Mesendoderm (in vitro differentiated cells): ENCODE measurements around the gene TM9SF3.

Experiments used
- DNase-seq: peaks from one replicate; pipeline ENCODE4 v3.0.0; 2013
- H2AK5ac ChIP-seq: 2 replicates; pipeline ENCODE4 v1.6.1; 2013; ENCODE audit warnings: low read length, inconsistent platforms
- H2BK120ac ChIP-seq: 2 replicates; pipeline ENCODE4 v1.6.1; 2013; ENCODE audit warnings: low read depth, mild to moderate bottlenecking, low read length, moderate library complexity, mixed read lengths
- H2BK15ac ChIP-seq: replicated peaks from 2 replicates; pipeline ENCODE4 v1.6.1; 2013; ENCODE audit warnings: low read depth, mild to moderate bottlenecking, moderate library complexity
- H2BK5ac ChIP-seq: 2 replicates; pipeline ENCODE4 v1.6.1; 2013; ENCODE audit warnings: low read length, inconsistent platforms
- H3K18ac ChIP-seq: 2 replicates; pipeline ENCODE4 v1.6.1; 2013; ENCODE audit warnings: mild to moderate bottlenecking, low read length, mixed read lengths
- H3K23ac ChIP-seq: one replicate; pipeline ENCODE4 v1.6.1; 2013; ENCODE audit warnings: low read length
- H3K27ac ChIP-seq: 2 replicates; pipeline ENCODE4 v1.5.1; 2013; ENCODE audit warnings: low read depth, mild to moderate bottlenecking, inconsistent platforms, low read length, moderate library complexity
- H3K27me3 ChIP-seq: 2 replicates; pipeline ENCODE4 v1.6.1; 2013; ENCODE audit warnings: low read length, control low read depth, mild to moderate bottlenecking, inconsistent platforms; ENCODE audit not compliant: insufficient read depth, poor library complexity
- H3K36me3 ChIP-seq: 2 replicates; pipeline ENCODE4 v1.6.1; 2013; ENCODE audit warnings: low read length, inconsistent platforms; ENCODE audit not compliant: control insufficient read depth, insufficient read depth
- H3K4ac ChIP-seq: one replicate; pipeline ENCODE4 v1.6.1; 2013; ENCODE audit warnings: low read depth, mild to moderate bottlenecking, low read length, moderate library complexity
- H3K4me1 ChIP-seq: 2 replicates; pipeline ENCODE4 v1.6.1; 2013; ENCODE audit warnings: low read depth, low read length, inconsistent platforms; ENCODE audit not compliant: control insufficient read depth
- H3K4me2 ChIP-seq: 2 replicates; pipeline ENCODE4 v1.6.1; 2013; ENCODE audit warnings: low read length
- H3K4me3 ChIP-seq: 2 replicates; pipeline ENCODE4 v1.5.1; 2013; ENCODE audit warnings: mild to moderate bottlenecking, low read length
- H3K56ac ChIP-seq: one replicate; pipeline ENCODE4 v1.6.1; 2013; ENCODE audit warnings: low read length
- H3K79me1 ChIP-seq: 2 replicates; pipeline ENCODE4 v1.6.1; 2013; ENCODE audit warnings: low read length, inconsistent platforms
- H3K79me2 ChIP-seq: 2 replicates; pipeline ENCODE4 v1.6.1; 2013; ENCODE audit warnings: mild to moderate bottlenecking, low read length; ENCODE audit not compliant: control insufficient read depth, insufficient read depth
- H3K9ac ChIP-seq: 2 replicates; pipeline ENCODE4 v1.6.1; 2013; ENCODE audit warnings: low read length, inconsistent platforms
- H4K5ac ChIP-seq: one replicate; pipeline ENCODE4 v1.6.1; 2013; ENCODE audit warnings: low read length
- H4K8ac ChIP-seq: one replicate; pipeline ENCODE4 v1.6.1; 2013; ENCODE audit warnings: low read depth, mild to moderate bottlenecking, control low read depth, low read length, moderate library complexity
- WGBS: extraction: QIAGEN DNeasy Blood & Tissue Kit; methylation state at CpG from one replicate; pipeline ENCODE4 v1.1.7; 2013; ENCODE audit warnings: low lambda C conversion rate, missing lambda C conversion rate; ENCODE audit not compliant: insufficient coverage; ENCODE audit errors: extremely low coverage; 5-methylcytosine and 5-hydroxymethylcytosine counted together

TM9SF3 gene

DNA sequence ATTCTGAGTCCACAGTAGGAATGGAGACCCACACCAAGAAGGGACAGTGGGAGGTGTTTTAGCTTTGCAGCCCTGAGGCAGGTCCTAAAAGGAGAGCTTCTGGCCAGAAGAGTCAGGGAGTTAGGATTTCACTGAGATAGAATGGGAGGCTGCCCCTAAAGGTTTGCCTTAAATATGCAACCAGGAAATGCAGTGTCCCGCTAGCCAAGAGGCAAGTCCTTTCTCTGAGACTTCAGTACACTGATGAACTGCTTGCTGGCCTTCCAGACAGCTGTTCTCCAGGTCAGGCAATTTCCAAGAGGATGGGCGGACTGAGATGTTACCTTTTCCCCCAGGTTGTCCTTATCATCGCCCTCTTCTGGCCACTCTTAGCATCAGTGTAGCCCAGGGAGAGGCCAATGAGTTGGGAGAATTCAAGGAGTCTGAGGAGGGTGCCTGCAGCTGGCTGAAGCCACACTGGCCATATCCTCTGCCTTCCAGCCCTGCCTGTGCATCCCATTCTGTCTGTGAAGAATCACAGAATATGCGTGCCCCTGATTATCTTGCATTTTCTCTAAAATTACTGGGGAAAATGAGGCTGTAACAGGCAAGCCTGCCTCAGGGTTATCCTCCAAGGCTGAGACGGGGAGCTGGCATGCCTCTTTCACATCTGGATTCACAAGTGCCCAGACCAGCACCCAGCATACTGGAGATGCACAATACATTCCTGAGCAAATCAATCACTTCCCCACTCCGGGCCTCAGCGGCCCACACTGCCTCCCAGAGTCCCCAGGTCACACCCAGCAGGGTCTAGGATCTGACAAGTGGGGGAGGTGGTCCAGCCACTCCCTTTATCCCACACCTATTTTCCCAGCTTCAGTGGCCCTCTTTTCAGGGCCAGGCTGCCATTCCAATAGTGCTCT is 75.5 kb downstream of the TM9SF3 start:
- Histone ChIP-seq H3K4me3 (no peak overlapping the region), H2BK5ac (no peak overlapping the region), H3K27ac (no peak overlapping the region), H3K23ac (no peak overlapping the region), H3K79me2 (no peaks in the 10 kb centered on the region), H3K4me1 (no peaks in the 10 kb centered on the region), H3K27me3 (peaks cover 14% of the 10 kb centered on the region), H3K36me3 (no peaks in the 10 kb centered on the region), H3K18ac (no peak overlapping the region), H3K79me1 (no peaks in the 10 kb centered on the region), H2BK120ac (no peak overlapping the region), H3K4ac (no peak overlapping the region), H3K9ac (no peak overlapping the region), H3K56ac (no peak overlapping the region), H4K8ac (no peak overlapping the region), H4K5ac (no peak overlapping the region), H2BK15ac (no peak overlapping the region), H2AK5ac (no peak overlapping the region), H3K4me2 (no peak overlapping the region)
- peak; percentile 87 for DNase-seq
- no CpG with 5 or more reads among the region's 7 CpGs for WGBS

- peak; percentile 54 for DNase-seq
Measured at GRCh38 chr10:96509017-96509641, 77.7 kb downstream of the TM9SF3 start.

DNA sequence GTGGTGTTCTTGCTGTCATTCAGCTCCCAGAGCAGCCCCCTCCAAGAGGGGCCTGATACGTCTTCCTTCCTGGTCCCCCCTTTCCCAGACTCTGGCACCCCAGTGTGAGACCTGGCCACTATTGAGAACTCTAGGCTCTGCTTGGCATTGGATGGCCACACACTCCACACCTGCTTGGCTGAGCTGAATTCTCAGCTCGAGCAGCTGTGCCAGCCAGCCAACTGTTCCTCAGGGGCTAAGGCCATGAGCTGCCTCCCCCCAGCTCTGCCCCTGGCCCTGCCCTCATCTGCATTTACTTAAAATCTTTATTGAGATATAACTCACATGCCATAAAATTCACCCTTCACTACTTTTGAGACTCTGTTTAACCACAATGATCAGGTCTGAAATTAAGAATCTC is 79.8 kb downstream of the TM9SF3 start:
- WGBS: no CpG with 5 or more reads among the region's 2 CpGs

More at GRCh38 chr10:96509017-96509641, 77.7 kb downstream of the TM9SF3 start:
- H3K4ac ChIP-seq: no peak overlapping the region
- no peaks in the 10 kb centered on the region for H3K36me3 ChIP-seq
- H2AK5ac ChIP-seq: no peak overlapping the region
- H2BK5ac ChIP-seq: no peak overlapping the region
- no peak overlapping the region for H4K5ac ChIP-seq
- no peak overlapping the region for H3K4me3 ChIP-seq
- H3K9ac ChIP-seq: no peak overlapping the region
- H3K79me1 ChIP-seq: no peaks in the 10 kb centered on the region
- peak overlapping the region; percentile 34 for H3K56ac ChIP-seq
- no peak overlapping the region for H3K23ac ChIP-seq
- no CpG with 5 or more reads among the region's 3 CpGs for WGBS
- no peak overlapping the region for H3K4me2 ChIP-seq
- no peak overlapping the region for H2BK120ac ChIP-seq
- H3K27me3 ChIP-seq: peaks cover 14% of the 10 kb centered on the region
- no peaks in the 10 kb centered on the region for H3K4me1 ChIP-seq
- H3K18ac ChIP-seq: no peak overlapping the region
- H3K79me2 ChIP-seq: no peaks in the 10 kb centered on the region
- no peak overlapping the region for H4K8ac ChIP-seq
- no peak overlapping the region for H2BK15ac ChIP-seq
- no peak overlapping the region for H3K27ac ChIP-seq

DNA sequence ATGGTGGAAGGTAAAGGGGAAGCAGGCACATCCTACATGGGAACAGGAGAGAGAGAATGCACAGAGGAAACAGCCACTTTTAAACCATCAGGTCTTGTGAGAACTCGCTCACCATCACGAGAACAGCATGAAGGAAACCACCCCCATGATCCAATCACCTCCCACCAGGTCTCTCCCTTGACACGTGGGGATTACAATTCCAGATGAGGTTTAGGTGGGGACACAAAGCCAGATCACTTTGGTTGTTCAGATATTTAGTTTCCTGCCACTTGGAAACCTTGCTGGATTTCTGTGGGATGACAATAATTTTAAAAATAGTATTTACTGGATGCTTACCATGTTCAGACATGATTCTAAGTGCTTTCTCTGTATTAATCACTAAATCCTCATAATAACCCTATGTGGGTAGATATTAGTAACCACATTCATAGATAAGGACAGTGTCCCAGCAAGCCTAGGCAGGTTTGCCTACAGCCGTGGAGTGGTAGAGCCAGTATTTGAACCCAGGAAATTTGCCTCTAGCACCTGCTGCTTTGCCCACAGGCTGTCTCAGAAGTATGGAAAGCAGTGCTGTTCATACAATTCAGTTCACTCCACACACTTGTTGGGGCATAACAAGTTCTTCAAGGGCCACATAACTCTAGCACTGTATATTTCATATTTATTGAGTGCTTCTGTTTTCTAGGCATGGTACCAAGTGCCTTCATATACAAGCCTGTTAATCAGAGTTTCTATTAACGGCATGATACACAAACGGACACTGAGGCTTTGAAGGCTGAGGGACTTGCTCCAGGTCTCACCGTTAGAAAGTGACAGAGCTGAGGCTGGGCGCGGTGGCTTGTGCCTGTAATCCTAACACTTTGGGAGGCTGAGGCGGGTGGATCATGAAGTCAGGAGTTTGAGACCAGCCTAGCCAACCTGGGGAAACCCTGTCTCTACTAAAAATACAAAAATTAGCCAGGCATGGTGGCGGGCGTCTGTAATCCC is 81.4 kb downstream of the TM9SF3 start:
- Histone ChIP-seq H3K56ac (no peak overlapping the region), H3K27ac (no peak overlapping the region), H4K8ac (no peak overlapping the region), H3K36me3 (no peaks in the 10 kb centered on the region), H2BK5ac (no peak overlapping the region), H3K79me1 (no peaks in the 10 kb centered on the region), H2BK15ac (no peak overlapping the region), H3K18ac (no peak overlapping the region), H3K4me3 (no peak overlapping the region), H3K9ac (no peak overlapping the region), H3K27me3 (no peaks in the 10 kb centered on the region), H2AK5ac (no peak overlapping the region), H3K79me2 (no peaks in the 10 kb centered on the region), H3K4me2 (no peak overlapping the region), H3K4ac (no peak overlapping the region), H3K23ac (no peak overlapping the region), H4K5ac (no peak overlapping the region), H3K4me1 (no peaks in the 10 kb centered on the region), H2BK120ac (no peak overlapping the region)
- no CpG with 5 or more reads among the region's 12 CpGs for WGBS
- no peak for DNase-seq

More for the DNA sequence above, 79.8 kb downstream of the TM9SF3 start:
- H3K79me1 ChIP-seq: no peaks in the 10 kb centered on the region
- no peak overlapping the region for H3K4ac ChIP-seq
- no peak overlapping the region for H3K27ac ChIP-seq
- no peak overlapping the region for H3K4me2 ChIP-seq
- H3K56ac ChIP-seq: no peak overlapping the region
- H2BK5ac ChIP-seq: no peak overlapping the region
- H3K18ac ChIP-seq: no peak overlapping the region
- H3K9ac ChIP-seq: no peak overlapping the region
- no peak overlapping the region for H4K5ac ChIP-seq
- no peak overlapping the region for H2AK5ac ChIP-seq
- H3K27me3 ChIP-seq: peaks cover 3% of the 10 kb centered on the region
- no peak overlapping the region for H3K23ac ChIP-seq
- no peak overlapping the region for H3K4me3 ChIP-seq
- H4K8ac ChIP-seq: no peak overlapping the region
- DNase-seq: no peak
- no peak overlapping the region for H2BK15ac ChIP-seq
- no peak overlapping the region for H2BK120ac ChIP-seq
- no peaks in the 10 kb centered on the region for H3K79me2 ChIP-seq
- H3K4me1 ChIP-seq: no peaks in the 10 kb centered on the region
- no peaks in the 10 kb centered on the region for H3K36me3 ChIP-seq

DNA sequence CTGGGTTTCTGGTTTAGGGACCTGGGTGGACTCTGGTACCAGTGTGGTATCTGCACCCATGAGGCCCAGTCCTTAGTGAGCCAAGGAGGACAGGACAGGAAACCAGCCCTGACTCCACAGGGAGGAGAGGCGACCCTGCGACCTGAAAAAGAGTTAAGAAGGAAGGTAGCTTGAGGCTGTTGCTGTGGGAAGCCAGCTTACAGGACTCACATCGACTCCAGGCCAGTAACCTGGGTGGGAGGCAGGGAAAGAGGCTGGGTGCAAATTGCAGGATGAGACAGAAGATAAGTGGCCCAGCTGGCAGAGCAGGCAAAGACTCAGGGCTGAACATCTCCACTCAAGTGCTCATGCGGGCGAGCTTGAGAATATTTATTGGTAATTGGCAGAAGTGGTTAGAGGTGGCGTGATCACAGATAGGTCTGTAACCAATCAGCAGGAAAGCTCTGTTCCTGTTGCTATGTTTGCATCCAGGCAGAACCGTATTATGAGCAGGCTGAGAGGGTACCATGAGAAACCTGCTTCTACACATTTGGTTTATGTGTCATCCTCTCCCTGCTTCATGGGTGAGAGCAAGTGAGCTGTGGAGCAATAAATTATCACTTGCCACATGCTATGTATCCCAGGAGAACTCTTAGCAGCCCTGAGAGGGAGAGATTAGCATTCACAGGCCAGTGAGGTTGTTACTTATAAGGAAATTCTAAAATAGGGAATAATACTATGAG is 84.1 kb downstream of the TM9SF3 start:
- WGBS: no CpG with 5 or more reads among the region's 7 CpGs
- Histone ChIP-seq H3K18ac (no peak overlapping the region), H3K4me1 (no peaks in the 10 kb centered on the region), H3K79me1 (no peaks in the 10 kb centered on the region), H3K4me2 (no peak overlapping the region), H4K8ac (no peak overlapping the region), H2BK15ac (no peak overlapping the region), H3K4me3 (no peak overlapping the region), H2BK120ac (no peak overlapping the region), H3K9ac (no peak overlapping the region), H3K27me3 (no peaks in the 10 kb centered on the region), H3K4ac (no peak overlapping the region), H3K36me3 (no peaks in the 10 kb centered on the region), H4K5ac (no peak overlapping the region), H3K79me2 (no peaks in the 10 kb centered on the region), H3K23ac (no peak overlapping the region), H3K56ac (no peak overlapping the region), H3K27ac (no peak overlapping the region), H2BK5ac (no peak overlapping the region), H2AK5ac (no peak overlapping the region)
- DNase-seq: no peak
